ENCODE measurements around the gene PLS3. TPM values are rescaled to one million over a fixed set of nuclear protein-coding genes. Genes with fewer than 3 reads are reported as not detected.

Gene PLS3
- total RNA-seq, 1 donor from 2014 or later = 417 TPM

DNA sequence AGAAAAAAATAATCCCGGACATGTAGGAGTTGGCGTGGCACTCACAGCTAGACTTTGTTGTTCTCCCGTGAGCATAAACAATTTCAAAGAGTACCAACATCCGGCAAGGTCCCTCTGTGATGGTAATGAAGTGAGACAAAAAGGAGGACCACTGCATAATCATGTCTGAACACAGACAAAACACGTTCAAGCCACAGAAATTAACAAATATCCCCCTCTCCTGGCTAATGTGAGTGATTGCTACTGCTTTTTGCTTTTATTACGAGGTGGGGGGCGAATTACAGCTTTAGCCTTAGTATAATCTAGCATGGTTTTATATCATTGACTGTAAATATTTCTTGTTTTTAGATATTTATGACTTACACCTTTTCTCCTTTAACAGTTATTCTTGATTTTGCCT, 118.5 kb downstream of the PLS3 start:
- DNase-seq (ENCODE audit: low spot score in 2 of 2, unreplicated experiment in 2 of 2) = no peak
- TF ChIP-seq, protein P1, sequence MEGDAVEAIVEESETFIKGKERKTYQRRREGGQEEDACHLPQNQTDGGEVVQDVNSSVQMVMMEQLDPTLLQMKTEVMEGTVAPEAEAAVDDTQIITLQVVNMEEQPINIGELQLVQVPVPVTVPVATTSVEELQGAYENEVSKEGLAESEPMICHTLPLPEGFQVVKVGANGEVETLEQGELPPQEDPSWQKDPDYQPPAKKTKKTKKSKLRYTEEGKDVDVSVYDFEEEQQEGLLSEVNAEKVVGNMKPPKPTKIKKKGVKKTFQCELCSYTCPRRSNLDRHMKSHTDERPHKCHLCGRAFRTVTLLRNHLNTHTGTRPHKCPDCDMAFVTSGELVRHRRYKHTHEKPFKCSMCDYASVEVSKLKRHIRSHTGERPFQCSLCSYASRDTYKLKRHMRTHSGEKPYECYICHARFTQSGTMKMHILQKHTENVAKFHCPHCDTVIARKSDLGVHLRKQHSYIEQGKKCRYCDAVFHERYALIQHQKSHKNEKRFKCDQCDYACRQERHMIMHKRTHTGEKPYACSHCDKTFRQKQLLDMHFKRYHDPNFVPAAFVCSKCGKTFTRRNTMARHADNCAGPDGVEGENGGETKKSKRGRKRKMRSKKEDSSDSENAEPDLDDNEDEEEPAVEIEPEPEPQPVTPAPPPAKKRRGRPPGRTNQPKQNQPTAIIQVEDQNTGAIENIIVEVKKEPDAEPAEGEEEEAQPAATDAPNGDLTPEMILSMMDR (IDR thresholded peaks at IDR 0.05; ENCODE audit: unreplicated experiment) = peak; percentile 15
- no peak overlapping the region for H3K4me3 Mint-ChIP-seq
- H3K27me3 Mint-ChIP-seq (ENCODE audit: low read depth) = no peaks in the 10 kb centered on the region
- H3K27ac Mint-ChIP-seq = no peak overlapping the region
- no peaks in the 10 kb centered on the region for H3K9me3 Mint-ChIP-seq
- H3K4me1 Mint-ChIP-seq = peaks cover 2% of the 10 kb centered on the region
- H3K36me3 Mint-ChIP-seq = no peaks in the 10 kb centered on the region

DNA sequence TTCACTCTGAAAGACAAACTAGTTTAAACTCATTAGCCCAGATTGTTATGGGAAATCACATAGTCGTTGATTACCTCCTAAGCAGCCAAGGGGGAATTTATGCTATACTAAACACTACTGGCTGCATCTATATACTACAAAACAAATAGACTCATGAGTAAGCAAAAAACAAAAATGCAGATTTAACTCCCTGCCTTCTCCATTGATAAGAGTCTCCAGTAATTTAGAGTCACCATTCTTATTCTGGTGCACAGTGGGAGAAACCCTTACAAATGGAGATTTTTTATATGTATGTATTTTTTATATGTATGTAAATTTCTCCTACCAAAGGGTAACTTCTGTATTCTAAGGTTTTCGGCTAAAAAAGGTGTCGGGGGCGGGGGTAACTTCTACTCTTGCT, 126.6 kb downstream of the PLS3 start:
- no peak for DNase-seq (ENCODE audit: low spot score in 2 of 2, unreplicated experiment in 2 of 2)
- peaks cover 3% of the 10 kb centered on the region for H3K9me3 Mint-ChIP-seq
- H3K36me3 Mint-ChIP-seq = no peaks in the 10 kb centered on the region
- TF ChIP-seq, protein P1 (IDR thresholded peaks at IDR 0.05; ENCODE audit: unreplicated experiment) = no peak
- H3K4me1 Mint-ChIP-seq = peaks cover 16% of the 10 kb centered on the region
- peak overlapping the region; percentile 11 for H3K27ac Mint-ChIP-seq
- H3K27me3 Mint-ChIP-seq (ENCODE audit: low read depth) = no peaks in the 10 kb centered on the region
- no peak overlapping the region for H3K4me3 Mint-ChIP-seq

DNA sequence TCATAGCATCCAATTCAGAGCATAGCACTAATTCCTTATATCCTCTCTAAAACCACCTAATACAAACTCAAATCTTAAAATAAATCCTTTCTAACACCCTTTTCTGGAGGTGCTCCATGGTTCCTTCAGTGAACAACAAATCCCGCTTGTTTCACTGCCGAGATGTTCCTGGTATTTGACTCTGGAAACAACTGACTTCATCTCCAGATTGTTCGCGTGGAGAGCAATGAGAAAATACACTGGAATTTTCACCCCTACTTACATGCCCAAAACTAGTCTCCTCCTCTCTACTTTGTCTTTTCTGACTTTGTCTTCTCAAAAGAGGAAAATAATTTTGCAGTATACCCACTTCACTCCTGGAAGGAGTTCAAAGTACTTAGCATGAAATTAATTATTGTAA, 129.0 kb downstream of the PLS3 start:
- TF ChIP-seq, protein P1 (IDR thresholded peaks at IDR 0.05; ENCODE audit: unreplicated experiment) = no peak
- no peak for DNase-seq (ENCODE audit: low spot score in 2 of 2, unreplicated experiment in 2 of 2)
- H3K27ac Mint-ChIP-seq = peak overlapping the region; percentile 76
- peak overlapping the region; percentile 16 for H3K4me3 Mint-ChIP-seq
- H3K27me3 Mint-ChIP-seq (ENCODE audit: low read depth) = peaks cover 5% of the 10 kb centered on the region
- no peaks in the 10 kb centered on the region for H3K36me3 Mint-ChIP-seq
- peaks cover 3% of the 10 kb centered on the region for H3K9me3 Mint-ChIP-seq
- H3K4me1 Mint-ChIP-seq = peaks cover 16% of the 10 kb centered on the region

DNA sequence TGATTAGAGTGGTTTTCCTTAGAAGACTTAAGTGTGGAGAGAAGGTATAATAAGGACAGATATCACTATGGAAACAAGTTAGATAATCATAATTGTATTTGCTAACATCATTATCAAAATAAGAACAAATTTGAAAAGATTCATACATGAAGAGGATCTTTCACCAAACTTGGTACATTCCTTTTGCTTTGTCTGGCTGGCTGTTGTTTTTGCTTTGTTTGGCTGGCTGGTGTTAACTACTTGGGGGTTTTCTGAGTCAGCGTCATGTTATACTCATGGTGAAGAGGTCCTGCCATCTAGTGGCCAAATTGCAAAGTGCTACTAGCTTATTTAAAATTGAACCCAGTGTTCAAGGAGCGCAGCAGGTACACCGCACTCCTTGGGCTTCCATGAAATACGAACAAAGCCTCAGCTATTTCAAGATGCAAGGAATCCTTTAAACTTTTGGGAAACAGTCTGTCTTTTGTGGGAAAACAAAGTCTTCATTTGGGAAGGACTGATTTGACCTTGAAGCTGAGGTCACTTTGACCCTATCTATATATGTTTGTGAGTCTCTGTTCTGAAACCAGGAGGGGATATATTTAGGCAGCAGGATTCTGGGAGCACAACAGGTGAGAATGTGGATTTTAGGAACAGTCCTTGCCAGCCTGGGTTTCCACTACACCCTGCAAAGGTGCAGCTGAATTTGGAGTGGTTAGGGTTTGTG, 129.7 kb downstream of the PLS3 start:
- H3K4me3 Mint-ChIP-seq = peak overlapping the region; percentile 16
- no peaks in the 10 kb centered on the region for H3K36me3 Mint-ChIP-seq
- H3K9me3 Mint-ChIP-seq = peaks cover 3% of the 10 kb centered on the region

DNA sequence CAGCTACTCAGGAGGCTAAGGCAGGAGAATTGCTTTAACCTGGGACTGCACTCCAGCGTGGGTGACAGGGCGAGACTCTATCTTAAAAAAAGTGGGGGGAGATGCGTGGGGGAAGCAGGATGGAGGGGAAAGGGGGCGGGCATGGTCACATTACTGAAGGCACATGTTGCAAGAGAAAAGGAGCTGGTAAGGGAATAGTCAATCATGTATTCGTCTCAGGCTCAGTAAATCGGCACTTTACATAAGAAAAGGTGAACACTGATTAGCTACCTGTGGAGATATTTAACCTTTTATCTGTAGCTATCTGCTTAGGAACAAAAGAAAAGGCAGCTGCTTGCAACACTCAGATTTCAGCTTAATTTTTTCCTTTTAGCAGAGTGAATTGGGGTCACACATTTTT, 132.5 kb downstream of the PLS3 start:
- no peak for DNase-seq (ENCODE audit: low spot score in 2 of 2, unreplicated experiment in 2 of 2)
- Mint-ChIP-seq H3K9me3 (peaks cover 3% of the 10 kb centered on the region), H3K27ac (no peak overlapping the region), H3K36me3 (no peaks in the 10 kb centered on the region), H3K4me3 (no peak overlapping the region), H3K4me1 (peaks cover 12% of the 10 kb centered on the region), H3K27me3 (ENCODE audit: low read depth) (peaks cover 14% of the 10 kb centered on the region)
- TF ChIP-seq, protein P1 (IDR thresholded peaks at IDR 0.05; ENCODE audit: unreplicated experiment) = no peak

More for the DNA sequence above, 129.7 kb downstream of the PLS3 start:
- TF ChIP-seq, protein P1 (IDR thresholded peaks at IDR 0.05; ENCODE audit: unreplicated experiment) = peak; percentile 95
- Mint-ChIP-seq H3K4me1 (peaks cover 16% of the 10 kb centered on the region), H3K27me3 (ENCODE audit: low read depth) (peaks cover 7% of the 10 kb centered on the region), H3K27ac (peak overlapping the region; percentile 76)
- DNase-seq (ENCODE audit: low spot score in 2 of 2, unreplicated experiment in 2 of 2) = peak; percentile 26 to 69

Measured in mesothelial cell of epicardium (in vitro differentiated cells).